ENCODE results near the gene IL5.
"Not testable (repeated sequence)": the region's sequence is repeated elsewhere in the genome, so short reads cannot be mapped to it uniquely, and the experiment has no call there.

IL5 gene

GRCh38 chr5:132543472-132544201 lies at the start of gene IL5:
TSS of gene IL5 (minus strand) at chr5:132543522. CDS start at chr5:132543478, 44 bp downstream.
- DNase-seq: no peak

- no peak for DNase-seq
These were observed 49.2 kb upstream of the IL5 start for GRCh38 chr5:132592521-132592920.

GRCh38 chr5:132591145-132591544 lies 47.8 kb upstream of the IL5 start:
- DNase-seq: no peak

GRCh38 chr5:132589467-132589866 lies 46.1 kb upstream of the IL5 start:
- DNase-seq: no peak

GRCh38 chr5:132586063-132586462 lies 42.7 kb upstream of the IL5 start:
- DNase-seq: no peak

GRCh38 chr5:132584560-132584959 lies 41.2 kb upstream of the IL5 start:
- DNase-seq: not testable (repeated sequence)

GRCh38 chr5:132576123-132576522 lies 32.8 kb upstream of the IL5 start:
- DNase-seq: no peak

- DNase-seq: no peak
These were observed 23.3 kb upstream of the IL5 start for GRCh38 chr5:132566657-132567056.

GRCh38 chr5:132564555-132564954 lies 21.2 kb upstream of the IL5 start:
- not testable (repeated sequence) for DNase-seq

- DNase-seq: no peak
These were observed 18.3 kb upstream of the IL5 start for GRCh38 chr5:132561601-132562000.

GRCh38 chr5:132559383-132560060 lies 16.2 kb upstream of the IL5 start:
- no peak for DNase-seq

- no peak for DNase-seq
These were observed 14.3 kb upstream of the IL5 start for GRCh38 chr5:132557478-132558172.

- peak; percentile 92 for DNase-seq
These were observed 13.6 kb upstream of the IL5 start, which contains the start of gene RAD50 for GRCh38 chr5:132556763-132557477. TSS of gene RAD50 (plus strand) at chr5:132556977. CDS start at chr5:132557325, 348 bp downstream.

GRCh38 chr5:132556153-132556762 lies 12.9 kb upstream of the IL5 start:
- no peak for DNase-seq

- no peak for DNase-seq
These were observed 6.3 kb upstream of the IL5 start for GRCh38 chr5:132549576-132549975.

- DNase-seq: not testable (repeated sequence)
These were observed 5.5 kb upstream of the IL5 start for GRCh38 chr5:132548834-132549233.

GRCh38 chr5:132547269-132547668 lies 3.9 kb upstream of the IL5 start:
- DNase-seq: no peak

GRCh38 chr5:132546108-132546507 lies 2.8 kb upstream of the IL5 start:
- peak; percentile 54 for DNase-seq

GRCh38 chr5:132540764-132541163 lies 2.6 kb downstream of the IL5 start:
- DNase-seq: no peak

- no peak for DNase-seq
These were observed 3.2 kb downstream of the IL5 start for GRCh38 chr5:132540149-132540548.

- DNase-seq: no peak
These were observed 3.6 kb downstream of the IL5 start for GRCh38 chr5:132539716-132540115.

GRCh38 chr5:132530946-132531345 lies 12.4 kb downstream of the IL5 start:
- DNase-seq: no peak
